Endodermal cell (in vitro differentiated cells): ENCODE data around the gene APBA2. TPM values are rescaled to one million over a fixed set of nuclear protein-coding genes. Genes with fewer than 3 reads are reported as not detected.

Experiments
- DNase-seq: peaks from one replicate; pipeline ENCODE4 v3.0.0-alpha.2; 2017
- H3K27ac ChIP-seq: 2 replicates; pipeline ENCODE4 v1.5.1; 2013; ENCODE audit warnings: mild to moderate bottlenecking, low read depth, low read length, moderate library complexity
- H3K27me3 ChIP-seq: 2 replicates; pipeline ENCODE4 v1.6.1; 2013; ENCODE audit warnings: mild to moderate bottlenecking, low read length, moderate library complexity; ENCODE audit not compliant: insufficient read depth, control insufficient read depth, poor library complexity, severe bottlenecking
- H3K36me3 ChIP-seq: 2 replicates; pipeline ENCODE4 v1.7.0; 2013; ENCODE audit warnings: mild to moderate bottlenecking, low read length, moderate library complexity; ENCODE audit not compliant: control insufficient read depth, insufficient read depth
- H3K4me1 ChIP-seq: one replicate; pipeline ENCODE4 v1.7.0; 2013; ENCODE audit warnings: low read length; ENCODE audit not compliant: control insufficient read depth, insufficient read depth
- H3K4me3 ChIP-seq: 2 replicates; pipeline ENCODE4 v1.5.1; 2013; ENCODE audit warnings: mild to moderate bottlenecking, low read length, moderate library complexity
- H3K9ac ChIP-seq: 2 replicates; pipeline ENCODE4 v1.6.1; 2013; ENCODE audit warnings: mild to moderate bottlenecking, low read length, moderate library complexity; ENCODE audit not compliant: poor library complexity, severe bottlenecking; ENCODE audit errors: extremely low read depth
- H3K9me3 ChIP-seq: 2 replicates; pipeline ENCODE4 v1.6.1; 2013; ENCODE audit warnings: mild to moderate bottlenecking, low read length, moderate library complexity; ENCODE audit not compliant: control insufficient read depth
- H3K27ac Mint-ChIP-seq: 2 replicates; pipeline ENCODE4 v1.8.0; 2020; ENCODE audit warnings: mixed read lengths
- H3K27me3 Mint-ChIP-seq: 2 replicates; pipeline ENCODE4 v1.8.0; 2021; ENCODE audit warnings: mild to moderate bottlenecking, mixed read lengths; ENCODE audit not compliant: insufficient read depth
- H3K36me3 Mint-ChIP-seq: 2 replicates; pipeline ENCODE4 v1.8.0; 2020; ENCODE audit warnings: low read depth, mixed read lengths
- H3K4me1 Mint-ChIP-seq: 2 replicates; pipeline ENCODE4 v1.8.0; 2020; ENCODE audit warnings: mixed read lengths
- H3K4me3 Mint-ChIP-seq: 2 replicates; pipeline ENCODE4 v1.8.0; 2020; ENCODE audit warnings: mild to moderate bottlenecking, moderate library complexity, mixed read lengths
- H3K9me3 Mint-ChIP-seq: 2 replicates; pipeline ENCODE4 v1.8.0; 2020; ENCODE audit warnings: mild to moderate bottlenecking, mixed read lengths
- WGBS, 2 experiments: methylation state at CpG; one replicate each; pipeline versions ENCODE4 v1.1.5 to v1.1.7; 2013; ENCODE audit warnings: missing lambda C conversion rate in 2 of 2, mixed read lengths in 1 of 2; ENCODE audit not compliant: insufficient coverage in 1 of 2, insufficient read length in 1 of 2; 5-methylcytosine and 5-hydroxymethylcytosine counted together
- total RNA-seq, 2 donors: library from RNA; stranded (reverse); fragmentation: NEBNext Ultra II Directional in 1 of 2; extraction: Animal tissue kit (Norgen Biotek cat#: 25700) in 1 of 2; gene quantifications; 2 replicates in 1 of 2; 3 replicates in 1 of 2; pipeline ENCODE4 v1.2.1, GENCODE V29; 2021
- TF ChIP-seq, protein P1 (sequence below): fragments of 200-600 bp; sonication (generic); conservative IDR thresholded peaks from 2 replicates; pipeline ENCODE4 v1.5.0; 2021; ENCODE audit warnings: antibody characterized with exemption, mild to moderate bottlenecking

The APBA2 gene
- total RNA-seq, 2 donors from 2014 or later = 27.1 to 27.3 TPM

DNA sequence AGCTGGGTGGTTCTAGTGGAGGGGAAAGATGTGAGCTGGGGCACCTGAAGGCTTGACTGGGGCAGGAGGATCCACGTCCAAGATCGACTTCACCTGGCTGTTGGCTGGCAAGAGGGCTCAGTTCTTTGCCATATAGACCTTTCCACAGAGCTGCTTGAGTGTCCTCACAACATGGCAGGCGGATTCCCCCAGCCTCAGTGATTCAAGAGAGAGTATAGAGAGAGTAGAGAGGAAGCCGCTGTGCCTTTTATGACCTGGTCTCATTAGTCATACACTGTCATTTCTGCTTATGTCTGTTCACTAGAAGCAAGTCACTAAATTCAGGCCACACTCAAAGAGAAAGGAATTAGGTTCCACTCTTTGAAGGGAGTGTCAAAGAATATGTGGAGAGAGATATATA, 101.6 kb downstream of the APBA2 start:
- Mint-ChIP-seq H3K27me3 (no peaks in the 10 kb centered on the region), H3K4me1 (peaks cover 4% of the 10 kb centered on the region), H3K4me3 (no peak overlapping the region), H3K27ac (no peak overlapping the region), H3K36me3 (peaks cover 3% of the 10 kb centered on the region), H3K9me3 (no peaks in the 10 kb centered on the region)
- no peak overlapping the region for H3K9ac ChIP-seq
- 93 to 100% methylated on average over 1 to 4 of the region's 4 CpGs for WGBS, 2 experiments
- H3K27ac ChIP-seq = no peak overlapping the region
- H3K36me3 ChIP-seq = no peaks in the 10 kb centered on the region
- H3K27me3 ChIP-seq = no peaks in the 10 kb centered on the region
- no peaks in the 10 kb centered on the region for H3K9me3 ChIP-seq
- TF ChIP-seq, protein P1, sequence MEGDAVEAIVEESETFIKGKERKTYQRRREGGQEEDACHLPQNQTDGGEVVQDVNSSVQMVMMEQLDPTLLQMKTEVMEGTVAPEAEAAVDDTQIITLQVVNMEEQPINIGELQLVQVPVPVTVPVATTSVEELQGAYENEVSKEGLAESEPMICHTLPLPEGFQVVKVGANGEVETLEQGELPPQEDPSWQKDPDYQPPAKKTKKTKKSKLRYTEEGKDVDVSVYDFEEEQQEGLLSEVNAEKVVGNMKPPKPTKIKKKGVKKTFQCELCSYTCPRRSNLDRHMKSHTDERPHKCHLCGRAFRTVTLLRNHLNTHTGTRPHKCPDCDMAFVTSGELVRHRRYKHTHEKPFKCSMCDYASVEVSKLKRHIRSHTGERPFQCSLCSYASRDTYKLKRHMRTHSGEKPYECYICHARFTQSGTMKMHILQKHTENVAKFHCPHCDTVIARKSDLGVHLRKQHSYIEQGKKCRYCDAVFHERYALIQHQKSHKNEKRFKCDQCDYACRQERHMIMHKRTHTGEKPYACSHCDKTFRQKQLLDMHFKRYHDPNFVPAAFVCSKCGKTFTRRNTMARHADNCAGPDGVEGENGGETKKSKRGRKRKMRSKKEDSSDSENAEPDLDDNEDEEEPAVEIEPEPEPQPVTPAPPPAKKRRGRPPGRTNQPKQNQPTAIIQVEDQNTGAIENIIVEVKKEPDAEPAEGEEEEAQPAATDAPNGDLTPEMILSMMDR = no peak
- DNase-seq = peak; percentile 13
- no peaks in the 10 kb centered on the region for H3K4me1 ChIP-seq
- no peak overlapping the region for H3K4me3 ChIP-seq

DNA sequence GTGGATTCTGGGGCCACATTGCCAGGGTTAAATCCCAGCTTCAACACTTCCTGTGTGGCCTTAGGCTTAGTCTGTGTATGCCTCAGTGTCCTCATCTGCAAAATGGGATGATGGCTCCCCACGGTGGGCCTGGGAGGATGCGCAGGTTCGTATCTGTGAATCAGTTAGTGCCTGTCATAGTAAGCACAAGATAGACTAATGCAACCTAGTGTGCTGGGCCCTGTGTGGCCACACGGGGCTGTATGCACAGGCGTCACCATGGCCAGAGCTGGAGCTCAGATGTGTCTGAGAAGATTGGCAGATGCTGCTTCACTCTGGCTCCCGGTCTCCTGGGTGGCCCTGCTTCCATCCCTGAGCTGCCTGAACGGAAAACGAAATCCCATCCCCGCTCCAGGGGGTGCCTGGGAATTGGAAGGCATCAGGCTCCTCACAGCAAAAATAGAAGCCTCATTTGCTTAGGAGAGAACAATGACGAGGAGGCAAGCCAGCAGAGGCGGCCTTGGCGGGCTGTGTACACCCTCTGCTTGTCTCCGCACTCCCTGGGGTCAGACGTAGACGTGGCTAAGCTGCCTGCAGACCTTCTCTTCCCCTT, 103.6 kb downstream of the APBA2 start:
- no peaks in the 10 kb centered on the region for H3K9me3 Mint-ChIP-seq
- peak; percentile 71 for DNase-seq
- no peak overlapping the region for H3K9ac ChIP-seq
- H3K27me3 Mint-ChIP-seq = no peaks in the 10 kb centered on the region
- TF ChIP-seq, protein P1 = peak; percentile 62
- peak overlapping the region; percentile 39 for H3K27ac Mint-ChIP-seq
- no peaks in the 10 kb centered on the region for H3K9me3 ChIP-seq
- H3K27me3 ChIP-seq = no peaks in the 10 kb centered on the region
- peak overlapping the region; percentile 47 for H3K27ac ChIP-seq
- H3K4me3 ChIP-seq = no peak overlapping the region
- H3K4me3 Mint-ChIP-seq = no peak overlapping the region
- WGBS, 2 experiments = 74 to 88% methylated on average over 10 to 15 of the region's 15 CpGs
- H3K36me3 ChIP-seq = no peaks in the 10 kb centered on the region
- H3K4me1 Mint-ChIP-seq = peaks cover 4% of the 10 kb centered on the region
- peaks cover 3% of the 10 kb centered on the region for H3K36me3 Mint-ChIP-seq
- no peaks in the 10 kb centered on the region for H3K4me1 ChIP-seq

DNA sequence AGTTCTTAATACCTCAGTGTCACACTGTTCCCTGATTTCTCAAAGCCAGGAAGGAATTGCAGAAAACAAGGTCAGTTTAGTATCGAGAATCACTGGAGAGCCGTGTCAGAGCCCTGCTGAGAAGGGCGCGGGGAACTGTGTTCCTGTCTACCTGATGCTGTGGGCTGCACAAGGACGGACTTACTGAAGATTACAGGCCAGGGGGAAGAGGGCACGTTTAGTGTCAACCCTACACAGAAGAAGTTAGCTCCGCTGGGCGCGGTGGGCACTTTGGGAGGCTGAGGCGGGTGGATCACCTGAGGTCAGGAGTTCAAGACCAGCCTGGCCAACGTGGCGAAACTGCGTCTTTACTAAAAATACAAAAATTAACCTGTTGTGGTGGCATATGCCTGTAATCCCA, 104.1 kb downstream of the APBA2 start:
- WGBS, 2 experiments = 92% methylated on average over 6 to 13 of the region's 13 CpGs
- peaks cover 4% of the 10 kb centered on the region for H3K4me1 Mint-ChIP-seq
- H3K4me3 ChIP-seq = no peak overlapping the region
- H3K27ac Mint-ChIP-seq = no peak overlapping the region
- H3K9me3 ChIP-seq = no peaks in the 10 kb centered on the region
- no peak for DNase-seq
- peaks cover 3% of the 10 kb centered on the region for H3K36me3 Mint-ChIP-seq
- no peaks in the 10 kb centered on the region for H3K27me3 Mint-ChIP-seq
- no peak overlapping the region for H3K9ac ChIP-seq
- no peaks in the 10 kb centered on the region for H3K4me1 ChIP-seq
- peak overlapping the region; percentile 47 for H3K27ac ChIP-seq
- H3K9me3 Mint-ChIP-seq = no peaks in the 10 kb centered on the region
- TF ChIP-seq, protein P1 = no peak
- no peaks in the 10 kb centered on the region for H3K36me3 ChIP-seq
- H3K27me3 ChIP-seq = no peaks in the 10 kb centered on the region
- no peak overlapping the region for H3K4me3 Mint-ChIP-seq
